Ascending aorta (tissue), 2 donors: ENCODE data around the gene CTIF. TPM values are rescaled to one million over a fixed set of nuclear protein-coding genes. Genes with fewer than 3 reads are reported as not detected.

ENCODE experiments used
- DNase-seq, 2 donors: peaks; one replicate each; pipeline ENCODE4 v3.0.0-alpha.2; 2019; ENCODE audit warnings: low spot score in 2 of 2
- H3K27ac ChIP-seq, 2 donors: fragments of 200-600 bp; sonication (generic); one replicate each; pipeline ENCODE4 v1.5.1; 2016 to 2017; ENCODE audit warnings: mild to moderate bottlenecking in 1 of 2
- H3K27me3 ChIP-seq: fragments of 200-600 bp; sonication (generic); one replicate; pipeline ENCODE4 v1.5.1; 2017
- H3K36me3 ChIP-seq, 2 donors: fragments of 200-600 bp; sonication (generic); one replicate each; pipeline ENCODE4 v1.5.1; 2016
- H3K4me1 ChIP-seq, 2 donors: fragments of 200-600 bp; sonication (generic); one replicate each; pipeline ENCODE4 v1.5.1; 2016 to 2017; ENCODE audit warnings: mild to moderate bottlenecking in 1 of 2
- H3K4me3 ChIP-seq, 2 donors: fragments of 200-600 bp; sonication (generic); one replicate each; pipeline ENCODE4 v1.5.1; 2016 to 2017; ENCODE audit warnings: mild to moderate bottlenecking in 1 of 2
- H3K9me3 ChIP-seq, 2 donors: fragments of 200-600 bp; sonication (generic); one replicate each; pipeline ENCODE4 v1.5.1; 2016
- CTCF ChIP-seq, 3 experiments: fragments of 200-600 bp in 2 of 3; fragments of 450-650 bp in 1 of 3; sonication (generic) in 2 of 3; IDR thresholded peaks; one replicate each; pipeline ENCODE4 v1.5.1; 2016 to 2019; ENCODE audit warnings: antibody characterized with exemption in 3 of 3, mild to moderate bottlenecking in 1 of 3, moderate library complexity in 1 of 3
- intact Hi-C: fragments of 100-400 bp; cut with DNase I; formaldehyde crosslinking; loops from one replicate; pipeline ENCODE4 v1.15.1; 2023
- total RNA-seq: library from RNA; depleted of rRNA; stranded (reverse); fragments of >200 nt; gene quantifications from one replicate; pipeline ENCODE4 v1.1.0, GENCODE V29; 2016

CTIF gene
- total RNA-seq, 1 donor from 2014 or later = 55.3 TPM

GRCh38 chr18:48797841-48798255 is 259.0 kb downstream of the CTIF start:
- Histone ChIP-seq H3K4me3 (no peak overlapping the region), H3K4me1 (peaks cover 9 to 29% of the 10 kb centered on the region in 2 donors), H3K9me3 (no peaks in the 10 kb centered on the region), H3K36me3 (no peaks in the 10 kb centered on the region), H3K27ac (peak overlapping the region; percentile 29 to 61), H3K27me3 (no peaks in the 10 kb centered on the region)
- no peak for TF ChIP-seq CTCF (IDR thresholded peaks at IDR 0.05)
- DNase-seq = peak; percentile 8 to 61
- intact Hi-C loops = no loop called here

- peak in 1 of 2 donors; percentile 62 for DNase-seq
- intact Hi-C loops = no loop called here
- Histone ChIP-seq H3K27ac (peak overlapping the region; percentile 61 to 86), H3K36me3 (no peaks in the 10 kb centered on the region), H3K27me3 (no peaks in the 10 kb centered on the region), H3K4me3 (no peak overlapping the region), H3K4me1 (peaks cover 9 to 34% of the 10 kb centered on the region in 2 donors), H3K9me3 (no peaks in the 10 kb centered on the region)
- no peak for TF ChIP-seq CTCF (IDR thresholded peaks at IDR 0.05)
Observed at GRCh38 chr18:48798334-48799245, 259.8 kb downstream of the CTIF start.

GRCh38 chr18:48799724-48800315 is 261.0 kb downstream of the CTIF start:
- TF ChIP-seq CTCF (IDR thresholded peaks at IDR 0.05) = no peak
- intact Hi-C loops = loop anchor here (5.0 kb wide), 1 partner anchor 72 kb away; no protein-coding TSS in a partner anchor
- peak overlapping the region; percentile 86 to 88 for H3K27ac ChIP-seq
- peak in 1 of 2 donors; percentile 39 for DNase-seq
- H3K9me3 ChIP-seq = no peaks in the 10 kb centered on the region
- peaks cover 18 to 42% of the 10 kb centered on the region in 2 donors for H3K4me1 ChIP-seq
- no peaks in the 10 kb centered on the region for H3K36me3 ChIP-seq
- no peaks in the 10 kb centered on the region for H3K27me3 ChIP-seq
- no peak overlapping the region for H3K4me3 ChIP-seq

GRCh38 chr18:48800466-48800865 is 261.6 kb downstream of the CTIF start:
- no peaks in the 10 kb centered on the region for H3K36me3 ChIP-seq
- intact Hi-C loops = loop anchor here (5.0 kb wide), 1 partner anchor 72 kb away; no protein-coding TSS in a partner anchor
- H3K9me3 ChIP-seq = no peaks in the 10 kb centered on the region
- DNase-seq = peak in 1 of 2 donors; percentile 56
- no peaks in the 10 kb centered on the region for H3K27me3 ChIP-seq
- peak overlapping the region; percentile 86 to 88 for H3K27ac ChIP-seq
- peaks cover 18 to 48% of the 10 kb centered on the region in 2 donors for H3K4me1 ChIP-seq
- no peak overlapping the region for H3K4me3 ChIP-seq
- TF ChIP-seq CTCF (IDR thresholded peaks at IDR 0.05) = no peak

- intact Hi-C loops = loop anchor here (5.0 kb wide), 1 partner anchor 71 kb away; no protein-coding TSS in a partner anchor
- no peaks in the 10 kb centered on the region for H3K27me3 ChIP-seq
- TF ChIP-seq CTCF (IDR thresholded peaks at IDR 0.05) = no peak
- DNase-seq = peak in 1 of 2 donors; percentile 67
- H3K4me3 ChIP-seq = no peak overlapping the region
- peaks cover 22 to 55% of the 10 kb centered on the region in 2 donors for H3K4me1 ChIP-seq
- H3K27ac ChIP-seq = peak overlapping the region; percentile 86 to 88
- H3K36me3 ChIP-seq = no peaks in the 10 kb centered on the region
- no peaks in the 10 kb centered on the region for H3K9me3 ChIP-seq
Observed at GRCh38 chr18:48800876-48801727, 262.3 kb downstream of the CTIF start.
